SK-N-SH treated with all-trans-retinoic acid at 6 μM for 48 hours (cell line): Measurements from ENCODE around the gene ZNF670.

ENCODE experiments used
- ARNTL ChIP-seq: fragments of 450-650 bp; formaldehyde crosslinking; IDR thresholded peaks from 2 replicates; pipeline ENCODE4 v1.5.0; 2020; ENCODE audit warnings: low read depth, mild to moderate bottlenecking, moderate library complexity, borderline replicate concordance
- BACH2 ChIP-seq: fragments of 250-450 bp; sonication (Bioruptor Pico); IDR thresholded peaks from 2 replicates; pipeline ENCODE4 v1.9.0; 2021; ENCODE audit warnings: mild to moderate bottlenecking, borderline replicate concordance
- CREB5 ChIP-seq: fragments of 250-450 bp; sonication (Bioruptor Pico); IDR thresholded peaks from 2 replicates; pipeline ENCODE4 v1.5.1; 2020; ENCODE audit warnings: low read depth, mild to moderate bottlenecking, moderate library complexity
- CSRNP3 ChIP-seq: fragments of 250-450 bp; sonication (Bioruptor Pico); IDR thresholded peaks from 2 replicates; pipeline ENCODE4 v1.5.1; 2021; ENCODE audit warnings: mild to moderate bottlenecking, moderate library complexity
- GLIS3 ChIP-seq: fragments of 250-450 bp; sonication (Bioruptor Pico); IDR thresholded peaks from 2 replicates; pipeline ENCODE4 v1.5.0; 2020; ENCODE audit warnings: mild to moderate bottlenecking, moderate library complexity
- OSR1 ChIP-seq: fragments of 250-450 bp; sonication (Bioruptor Pico); IDR thresholded peaks from 2 replicates; pipeline ENCODE4 v1.8.0; 2022; ENCODE audit warnings: moderate library complexity, mild to moderate bottlenecking, inconsistent platforms
- PATZ1 ChIP-seq: fragments of 250-450 bp; sonication (Bioruptor Pico); IDR thresholded peaks from 2 replicates; pipeline ENCODE4 v1.8.0; 2020; ENCODE audit warnings: mild to moderate bottlenecking, moderate library complexity, borderline replicate concordance
- PPARA ChIP-seq: fragments of 250-450 bp; sonication (Bioruptor Pico); IDR thresholded peaks from 2 replicates; pipeline ENCODE4 v1.5.0; 2020; ENCODE audit warnings: mild to moderate bottlenecking, borderline replicate concordance
- TCF4 ChIP-seq: fragments of 250-450 bp; sonication (Bioruptor Pico); IDR thresholded peaks from 2 replicates; pipeline ENCODE4 v1.8.0; 2021; ENCODE audit warnings: mild to moderate bottlenecking, moderate library complexity, borderline replicate concordance
- ZC3H10 ChIP-seq: fragments of 250-450 bp; sonication (Bioruptor Pico); IDR thresholded peaks from 2 replicates; pipeline ENCODE4 v1.5.1; 2021; ENCODE audit warnings: mild to moderate bottlenecking, moderate library complexity
- ZFP3 ChIP-seq: fragments of 250-450 bp; sonication (Bioruptor Pico); IDR thresholded peaks from 2 replicates; pipeline ENCODE4 v1.5.0; 2020; ENCODE audit warnings: mild to moderate bottlenecking, moderate library complexity
- ZFP30 ChIP-seq: fragments of 450-650 bp; formaldehyde crosslinking; IDR thresholded peaks from 2 replicates; pipeline ENCODE4 v1.5.0; 2022; ENCODE audit warnings: mild to moderate bottlenecking, moderate library complexity

GRCh38 chr1:247077876-247078257, 744 bp downstream of the ZNF670 start:
- TF ChIP-seq ARNTL (CRISPR knock-in tag) (no peak), ZFP3 (no peak), ZC3H10 (no peak), PPARA (CRISPR knock-in tag) (no peak), GLIS3 (CRISPR knock-in tag) (no peak), CSRNP3 (CRISPR knock-in tag) (no peak), CREB5 (no peak), BACH2 (CRISPR knock-in tag) (no peak), ZFP30 (CRISPR knock-in tag) (no peak), OSR1 (CRISPR knock-in tag) (no peak), PATZ1 (no peak), TCF4 (no peak)
